GM12865 (cell line): ENCODE results near the gene SMS.
A peak's percentile ranks its signal among the peaks of the same experiment; 100 is the strongest.

ENCODE experiments used
- DNase-seq: peaks from one replicate; pipeline ENCODE4 v3.0.0; 2010; ENCODE audit warnings: low read depth
- H3K4me3 ChIP-seq: 2 replicates; pipeline ENCODE4 v1.5.1; 2011; ENCODE audit warnings: mild to moderate bottlenecking, low read depth, low read length, control low read depth
- TF ChIP-seq, protein P1 (sequence below): IDR thresholded peaks from 2 replicates; pipeline ENCODE4 v1.5.1; 2011; ENCODE audit warnings: low read length, control low read depth, low read depth, inconsistent platforms; ENCODE audit not compliant: insufficient read depth; ENCODE audit errors: missing control alignments

SMS gene

DNA sequence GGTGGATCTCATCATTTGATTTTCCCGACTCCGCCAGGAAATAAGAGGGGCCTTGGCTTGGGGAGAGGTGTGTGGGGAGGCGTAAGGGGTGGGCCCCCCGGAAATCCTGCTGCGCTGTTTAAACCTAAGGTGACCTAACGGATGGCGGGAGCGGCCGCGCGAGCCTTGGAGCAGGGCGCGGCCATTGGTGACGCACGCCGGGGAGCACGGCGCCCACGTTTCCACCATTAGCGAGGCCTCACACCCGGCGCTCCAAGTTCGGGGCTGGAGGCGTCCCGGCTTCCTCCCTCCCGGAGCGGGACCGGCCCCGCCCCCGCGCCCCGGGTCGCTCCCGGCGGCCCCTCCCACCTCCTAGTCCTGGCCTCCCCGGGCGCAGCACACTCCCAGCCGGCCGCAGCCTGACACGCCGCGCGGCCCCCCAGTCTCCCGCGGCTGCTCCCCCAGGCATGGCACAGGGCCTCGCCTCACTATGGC lies at the start of gene SMS:
SMS (plus strand) TSS at position 354 of the 474 bp plus-strand sequence; CDS start at position 470, 116 bp downstream.
- peak; percentile 76 for DNase-seq
- TF ChIP-seq, protein P1, sequence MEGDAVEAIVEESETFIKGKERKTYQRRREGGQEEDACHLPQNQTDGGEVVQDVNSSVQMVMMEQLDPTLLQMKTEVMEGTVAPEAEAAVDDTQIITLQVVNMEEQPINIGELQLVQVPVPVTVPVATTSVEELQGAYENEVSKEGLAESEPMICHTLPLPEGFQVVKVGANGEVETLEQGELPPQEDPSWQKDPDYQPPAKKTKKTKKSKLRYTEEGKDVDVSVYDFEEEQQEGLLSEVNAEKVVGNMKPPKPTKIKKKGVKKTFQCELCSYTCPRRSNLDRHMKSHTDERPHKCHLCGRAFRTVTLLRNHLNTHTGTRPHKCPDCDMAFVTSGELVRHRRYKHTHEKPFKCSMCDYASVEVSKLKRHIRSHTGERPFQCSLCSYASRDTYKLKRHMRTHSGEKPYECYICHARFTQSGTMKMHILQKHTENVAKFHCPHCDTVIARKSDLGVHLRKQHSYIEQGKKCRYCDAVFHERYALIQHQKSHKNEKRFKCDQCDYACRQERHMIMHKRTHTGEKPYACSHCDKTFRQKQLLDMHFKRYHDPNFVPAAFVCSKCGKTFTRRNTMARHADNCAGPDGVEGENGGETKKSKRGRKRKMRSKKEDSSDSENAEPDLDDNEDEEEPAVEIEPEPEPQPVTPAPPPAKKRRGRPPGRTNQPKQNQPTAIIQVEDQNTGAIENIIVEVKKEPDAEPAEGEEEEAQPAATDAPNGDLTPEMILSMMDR = no peak
- H3K4me3 ChIP-seq = peak within 1 kb of the TSS; percentile 57

DNA sequence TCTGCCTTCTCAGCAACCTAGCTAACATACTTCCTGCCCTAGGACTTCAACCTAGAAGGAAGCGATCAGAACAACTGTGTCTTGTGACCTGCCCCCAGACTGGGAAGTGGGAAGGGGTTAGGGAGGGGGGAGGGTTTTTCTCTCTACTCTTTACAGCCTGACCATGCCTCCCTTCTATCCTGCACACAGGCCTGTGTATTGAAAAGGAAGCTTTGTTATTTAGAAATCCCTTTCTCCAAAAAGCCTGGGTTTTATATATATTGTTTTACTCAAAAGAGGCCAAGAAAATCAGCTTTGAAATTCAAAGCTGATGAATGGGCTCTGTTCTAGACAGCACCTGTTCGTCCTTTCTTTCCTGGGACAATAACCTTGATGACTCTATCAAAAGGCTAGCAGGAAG lies 35.2 kb upstream of the SMS start:
- TF ChIP-seq, protein P1 = no peak
- no peak for DNase-seq

DNA sequence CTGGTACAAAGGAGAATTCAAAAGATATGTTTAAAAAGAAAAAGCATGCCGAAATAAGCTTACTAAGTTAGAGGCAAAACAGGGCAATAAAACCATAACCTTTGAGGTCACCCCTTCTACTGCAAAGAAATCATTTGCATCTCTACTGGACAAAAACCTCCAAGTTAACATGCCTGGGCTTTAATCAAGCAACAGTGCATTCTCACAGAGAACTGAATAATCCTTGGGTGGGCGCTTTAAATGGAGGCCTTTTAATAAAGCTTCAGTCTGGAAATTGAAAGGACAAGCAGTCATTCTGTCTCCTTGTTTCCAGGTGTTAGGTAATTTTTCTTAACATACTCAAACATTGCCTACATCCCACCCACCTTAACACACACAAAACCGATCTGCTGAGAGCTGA lies 34.6 kb upstream of the SMS start:
- no peak overlapping the region for H3K4me3 ChIP-seq
- TF ChIP-seq, protein P1 = no peak
- DNase-seq = no peak

More for the DNA sequence above, 35.2 kb upstream of the SMS start:
- no peak overlapping the region for H3K4me3 ChIP-seq

DNA sequence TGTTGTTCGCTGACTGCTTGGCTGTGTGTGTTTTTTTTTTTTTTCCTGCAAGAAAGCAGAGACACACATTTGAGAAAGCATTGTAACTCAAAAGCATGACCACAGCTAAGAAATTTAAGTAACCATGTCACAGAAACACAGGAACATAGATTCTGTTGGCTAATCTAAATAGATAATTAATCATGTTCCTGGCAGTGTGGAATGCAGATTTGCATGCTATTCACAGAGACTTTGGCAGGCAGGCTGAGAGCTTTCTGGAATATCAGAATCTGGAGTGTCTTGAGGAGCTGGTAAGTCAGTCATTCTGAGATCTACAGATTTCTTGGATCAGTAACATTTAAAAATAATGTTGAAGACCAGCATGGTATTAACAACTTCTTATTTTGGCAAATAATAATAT lies 33.2 kb upstream of the SMS start:
- H3K4me3 ChIP-seq = no peak overlapping the region
- DNase-seq = no peak
- TF ChIP-seq, protein P1 = no peak

DNA sequence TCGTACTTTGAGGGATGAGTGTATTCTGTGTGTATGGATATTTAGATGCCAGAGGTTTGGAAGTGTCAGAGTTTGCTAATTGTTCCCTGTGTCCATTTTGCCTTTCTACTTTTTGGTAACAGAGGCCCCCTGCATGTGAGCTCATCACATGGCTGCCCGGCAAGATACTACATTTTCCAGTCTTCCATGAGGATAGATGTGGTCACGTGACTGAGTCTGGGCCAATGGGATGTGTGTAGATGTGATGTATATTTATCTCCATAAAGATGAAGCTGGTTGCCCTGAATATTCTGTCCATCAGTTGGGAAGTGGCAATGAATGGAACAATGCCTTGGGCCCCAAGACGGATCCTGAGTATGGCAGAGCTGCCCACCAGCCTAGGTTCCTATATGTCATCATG lies 29.0 kb upstream of the SMS start:
- H3K4me3 ChIP-seq = no peak overlapping the region
- no peak for DNase-seq
- TF ChIP-seq, protein P1 = no peak

DNA sequence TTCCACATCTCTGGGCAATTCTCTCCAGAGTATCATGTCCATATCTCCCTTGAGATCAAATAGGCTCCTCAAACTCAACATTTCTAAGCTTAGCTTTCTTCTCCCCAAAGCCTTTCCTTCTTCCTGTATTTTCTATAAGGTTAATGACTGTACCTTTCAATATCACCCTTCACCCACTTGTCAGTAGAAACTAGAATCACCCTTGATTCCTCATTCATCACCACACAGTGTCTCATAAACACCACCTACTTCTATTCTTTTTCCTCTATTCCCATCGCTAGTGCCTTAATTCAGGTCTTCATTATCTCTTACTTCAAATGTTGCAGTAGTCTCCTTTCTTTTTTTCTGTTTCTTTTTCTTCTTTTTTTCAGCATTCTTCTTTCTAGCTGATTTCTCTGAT lies 28.3 kb upstream of the SMS start:
- TF ChIP-seq, protein P1 = no peak
- no peak overlapping the region for H3K4me3 ChIP-seq
- DNase-seq = no peak

DNA sequence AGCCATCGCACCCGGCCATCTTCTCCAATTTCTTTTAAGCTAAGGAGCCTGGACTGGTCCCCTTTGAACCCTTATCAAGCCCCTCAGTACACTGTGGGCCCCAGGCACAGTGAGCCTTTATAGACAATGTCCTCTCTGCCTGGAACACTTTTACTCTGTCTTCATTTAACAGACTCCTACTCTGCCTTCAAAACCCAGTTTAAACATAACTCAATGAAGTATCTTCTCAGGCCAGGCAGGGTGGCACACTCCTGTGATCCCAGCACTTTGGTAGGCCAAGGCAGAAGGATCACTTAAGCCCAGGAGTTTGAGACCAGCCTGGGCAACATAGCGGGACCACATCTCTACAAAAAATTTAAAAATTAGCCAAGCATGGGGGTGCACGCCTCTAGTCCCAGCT lies 27.5 kb upstream of the SMS start:
- TF ChIP-seq, protein P1 = no peak
- no peak for DNase-seq
- no peak overlapping the region for H3K4me3 ChIP-seq
